Activated CD4-positive, alpha-beta T cell treated with anti-CD3 and anti-CD28 coated beads, Interleukin-2, amount 10 ng/mL, durations not matched to agents 7 days and 5 days (primary cell): ENCODE data around the gene PTPN3. TPM values are rescaled to one million over a fixed set of nuclear protein-coding genes. Genes with fewer than 3 reads are reported as not detected.

Source experiments
- CTCF ChIA-PET: fragments of 350-600 bp; sonication (Branson Sonifier 250); formaldehyde crosslinking; loops from one replicate; lab custom pipeline; 2021; ENCODE audit warnings: antibody characterized with exemption; lab: Charles Lee
- POLR2A ChIA-PET: fragments of 350-600 bp; sonication (Branson Sonifier 250); formaldehyde crosslinking; loops from one replicate; lab custom pipeline; 2021; ENCODE audit warnings: antibody characterized with exemption; lab: Charles Lee
- DNase-seq: peaks from one replicate; pipeline ENCODE4 v3.0.0-alpha.2; 2020
- H3K27ac Mint-ChIP-seq: one replicate; pipeline ENCODE4 v1.8.0; 2021; ENCODE audit warnings: mild to moderate bottlenecking, moderate library complexity, mixed read lengths
- H3K27me3 Mint-ChIP-seq: one replicate; pipeline ENCODE4 v1.8.0; 2021; ENCODE audit warnings: mixed read lengths
- H3K36me3 Mint-ChIP-seq: one replicate; pipeline ENCODE4 v1.8.0; 2021; ENCODE audit warnings: low read depth, mixed read lengths
- H3K4me1 Mint-ChIP-seq: one replicate; pipeline ENCODE4 v1.8.0; 2021; ENCODE audit warnings: mixed read lengths
- H3K4me3 Mint-ChIP-seq: one replicate; pipeline ENCODE4 v1.8.0; 2021; ENCODE audit warnings: mild to moderate bottlenecking, moderate library complexity, mixed read lengths
- H3K9me3 Mint-ChIP-seq: one replicate; pipeline ENCODE4 v1.8.0; 2021; ENCODE audit warnings: mixed read lengths
- total RNA-seq, 2 experiments: library from RNA; stranded (reverse); gene quantifications; one replicate each; pipeline ENCODE4 v1.2.3, GENCODE V29; 2021

Gene PTPN3
- total RNA-seq, 2 experiments from 2014 or later: not detected

- H3K27me3 Mint-ChIP-seq: no peaks in the 10 kb centered on the region
- CTCF ChIA-PET: interaction anchor here (1.5 kb wide), 1 partner anchor 10 kb away, joined by 4 read pairs; no protein-coding TSS in a partner anchor
- no peak for DNase-seq
- H3K9me3 Mint-ChIP-seq: no peaks in the 10 kb centered on the region
- H3K27ac Mint-ChIP-seq: no peak overlapping the region
- no peaks in the 10 kb centered on the region for H3K36me3 Mint-ChIP-seq
- peaks cover 8% of the 10 kb centered on the region for H3K4me1 Mint-ChIP-seq
- no peak overlapping the region for H3K4me3 Mint-ChIP-seq
- POLR2A ChIA-PET: no interaction called here
Measured at GRCh38 chr9:109408759-109409462, 89.2 kb downstream of the PTPN3 start.

GRCh38 chr9:109403766-109404320 lies 94.3 kb downstream of the PTPN3 start:
- CTCF ChIA-PET: interaction anchor here (0.6 to 2.0 kb wide), 2 partner anchors 8 to 66 kb away, joined by 3 to 6 read pairs; no protein-coding TSS in a partner anchor
- peaks cover 2% of the 10 kb centered on the region for H3K4me1 Mint-ChIP-seq
- no peaks in the 10 kb centered on the region for H3K9me3 Mint-ChIP-seq
- H3K27me3 Mint-ChIP-seq: peaks cover 11% of the 10 kb centered on the region
- no peak for DNase-seq
- POLR2A ChIA-PET: interaction anchor here (0.6 kb wide), 1 partner anchor 289 kb away, joined by 4 read pairs; no protein-coding TSS in a partner anchor
- H3K27ac Mint-ChIP-seq: no peak overlapping the region
- no peak overlapping the region for H3K4me3 Mint-ChIP-seq
- H3K36me3 Mint-ChIP-seq: no peaks in the 10 kb centered on the region

GRCh38 chr9:109403116-109403515 lies 95.0 kb downstream of the PTPN3 start:
- Mint-ChIP-seq H3K27ac (no peak overlapping the region), H3K36me3 (no peaks in the 10 kb centered on the region), H3K27me3 (peaks cover 15% of the 10 kb centered on the region), H3K9me3 (no peaks in the 10 kb centered on the region), H3K4me3 (no peak overlapping the region), H3K4me1 (peaks cover 2% of the 10 kb centered on the region)
- ChIA-PET POLR2A (no interaction called here), CTCF (interaction anchor here (2.0 kb wide), 1 partner anchor 67 kb away, joined by 6 read pairs; no protein-coding TSS in a partner anchor)
- DNase-seq: no peak

GRCh38 chr9:109401990-109402318 lies 96.2 kb downstream of the PTPN3 start:
- Mint-ChIP-seq H3K4me1 (peaks cover 2% of the 10 kb centered on the region), H3K27ac (no peak overlapping the region), H3K27me3 (peaks cover 15% of the 10 kb centered on the region), H3K9me3 (no peaks in the 10 kb centered on the region), H3K36me3 (no peaks in the 10 kb centered on the region), H3K4me3 (no peak overlapping the region)
- POLR2A ChIA-PET: no interaction called here
- CTCF ChIA-PET: interaction anchor here (0.6 to 2.0 kb wide), 3 partner anchors 19 to 303 kb away, joined by 3 to 6 read pairs (median 4); no protein-coding TSS in a partner anchor
- no peak for DNase-seq

GRCh38 chr9:109401169-109401989 lies 96.7 kb downstream of the PTPN3 start:
- H3K9me3 Mint-ChIP-seq: no peaks in the 10 kb centered on the region
- no peak overlapping the region for H3K27ac Mint-ChIP-seq
- DNase-seq: peak; percentile 55
- peaks cover 2% of the 10 kb centered on the region for H3K4me1 Mint-ChIP-seq
- H3K27me3 Mint-ChIP-seq: peaks cover 16% of the 10 kb centered on the region
- H3K4me3 Mint-ChIP-seq: no peak overlapping the region
- ChIA-PET CTCF (interaction anchor here (0.6 to 1.0 kb wide), 2 partner anchors 19 to 303 kb away, joined by 3 to 4 read pairs; no protein-coding TSS in a partner anchor), POLR2A (no interaction called here)
- no peaks in the 10 kb centered on the region for H3K36me3 Mint-ChIP-seq

GRCh38 chr9:109399258-109399767 lies 98.8 kb downstream of the PTPN3 start:
- no peak for DNase-seq
- H3K27ac Mint-ChIP-seq: no peak overlapping the region
- POLR2A ChIA-PET: interaction anchor here (0.5 kb wide), 1 partner anchor 12 kb away, joined by 3 read pairs; no protein-coding TSS in a partner anchor
- CTCF ChIA-PET: interaction anchor here (1.4 to 1.5 kb wide), 2 partner anchors 11 to 15 kb away, joined by 4 read pairs; no protein-coding TSS in a partner anchor
- H3K27me3 Mint-ChIP-seq: peaks cover 18% of the 10 kb centered on the region
- no peaks in the 10 kb centered on the region for H3K36me3 Mint-ChIP-seq
- peaks cover 2% of the 10 kb centered on the region for H3K4me1 Mint-ChIP-seq
- no peaks in the 10 kb centered on the region for H3K9me3 Mint-ChIP-seq
- no peak overlapping the region for H3K4me3 Mint-ChIP-seq

GRCh38 chr9:109391176-109391575 lies 106.9 kb downstream of the PTPN3 start:
- Mint-ChIP-seq H3K4me3 (no peak overlapping the region), H3K9me3 (no peaks in the 10 kb centered on the region), H3K36me3 (no peaks in the 10 kb centered on the region), H3K27me3 (peaks cover 21% of the 10 kb centered on the region), H3K27ac (no peak overlapping the region), H3K4me1 (no peaks in the 10 kb centered on the region)
- CTCF ChIA-PET: no interaction called here
- no peak for DNase-seq
- POLR2A ChIA-PET: no interaction called here

- H3K9me3 Mint-ChIP-seq: no peaks in the 10 kb centered on the region
- ChIA-PET POLR2A (no interaction called here), CTCF (no interaction called here)
- H3K4me1 Mint-ChIP-seq: no peaks in the 10 kb centered on the region
- no peak overlapping the region for H3K4me3 Mint-ChIP-seq
- H3K36me3 Mint-ChIP-seq: no peaks in the 10 kb centered on the region
- H3K27me3 Mint-ChIP-seq: peaks cover 22% of the 10 kb centered on the region
- H3K27ac Mint-ChIP-seq: no peak overlapping the region
- no peak for DNase-seq
Measured at GRCh38 chr9:109387856-109388255, 110.3 kb downstream of the PTPN3 start.

GRCh38 chr9:109387206-109387605 lies 110.9 kb downstream of the PTPN3 start:
- Mint-ChIP-seq H3K27me3 (peaks cover 18% of the 10 kb centered on the region), H3K9me3 (no peaks in the 10 kb centered on the region), H3K27ac (no peak overlapping the region), H3K36me3 (no peaks in the 10 kb centered on the region), H3K4me3 (no peak overlapping the region), H3K4me1 (no peaks in the 10 kb centered on the region)
- DNase-seq: no peak
- POLR2A ChIA-PET: interaction anchor here (0.7 kb wide), 1 partner anchor 12 kb away, joined by 3 read pairs; no protein-coding TSS in a partner anchor
- CTCF ChIA-PET: no interaction called here

- CTCF ChIA-PET: no interaction called here
- Mint-ChIP-seq H3K4me3 (no peak overlapping the region), H3K4me1 (no peaks in the 10 kb centered on the region), H3K36me3 (no peaks in the 10 kb centered on the region), H3K27ac (no peak overlapping the region), H3K9me3 (no peaks in the 10 kb centered on the region), H3K27me3 (peaks cover 9% of the 10 kb centered on the region)
- no peak for DNase-seq
- POLR2A ChIA-PET: no interaction called here
Measured at GRCh38 chr9:109385499-109385898, 112.6 kb downstream of the PTPN3 start.

GRCh38 chr9:109383947-109384346 lies 114.2 kb downstream of the PTPN3 start:
- Mint-ChIP-seq H3K27ac (no peak overlapping the region), H3K36me3 (no peaks in the 10 kb centered on the region), H3K4me3 (no peak overlapping the region), H3K4me1 (no peaks in the 10 kb centered on the region), H3K9me3 (no peaks in the 10 kb centered on the region), H3K27me3 (peaks cover 9% of the 10 kb centered on the region)
- POLR2A ChIA-PET: no interaction called here
- no peak for DNase-seq
- CTCF ChIA-PET: no interaction called here

- H3K27ac Mint-ChIP-seq: no peak overlapping the region
- CTCF ChIA-PET: no interaction called here
Measured at GRCh38 chr9:109383356-109383755, 114.8 kb downstream of the PTPN3 start.

More at GRCh38 chr9:109383356-109383755, 114.8 kb downstream of the PTPN3 start:
- POLR2A ChIA-PET: no interaction called here
- no peak for DNase-seq
- Mint-ChIP-seq H3K27me3 (peaks cover 9% of the 10 kb centered on the region), H3K36me3 (no peaks in the 10 kb centered on the region), H3K4me3 (no peak overlapping the region), H3K4me1 (no peaks in the 10 kb centered on the region), H3K9me3 (no peaks in the 10 kb centered on the region)
